DOHH2 (cell line): ENCODE results near the gene HOXA9.

Experiments
- H3F3A ChIP-seq: fragments of 200-600 bp; sonication (generic), shearing (Covaris generic); 2 replicates; pipeline ENCODE4 v1.6.0; 2016; ENCODE audit warnings: antibody characterized with exemption, mild to moderate bottlenecking; ENCODE audit not compliant: control insufficient read depth, insufficient read depth
- H3K27ac ChIP-seq: fragments of 200-600 bp; sonication (generic); 2 replicates; pipeline ENCODE4 v1.5.1; 2014; ENCODE audit warnings: low read depth, mild to moderate bottlenecking, low read length, moderate library complexity
- H3K27me3 ChIP-seq: fragments of 200-600 bp; sonication (generic); 2 replicates; pipeline ENCODE4 v1.6.1; 2014; ENCODE audit warnings: mild to moderate bottlenecking, low read length, mixed read lengths; ENCODE audit not compliant: control insufficient read depth
- H3K36me3 ChIP-seq: fragments of 200-600 bp; sonication (generic); 2 replicates; pipeline ENCODE4 v1.6.1; 2014; ENCODE audit warnings: mild to moderate bottlenecking, low read length, moderate library complexity, mixed read lengths; ENCODE audit not compliant: control insufficient read depth
- H3K4me1 ChIP-seq: fragments of 200-600 bp; sonication (generic); 2 replicates; pipeline ENCODE4 v1.6.1; 2014; ENCODE audit warnings: mild to moderate bottlenecking, low read length, mixed read lengths; ENCODE audit not compliant: control insufficient read depth
- H3K4me2 ChIP-seq: fragments of 200-600 bp; sonication (generic); 2 replicates; pipeline ENCODE4 v1.6.0; 2014; ENCODE audit warnings: mild to moderate bottlenecking, low read length, moderate library complexity
- H3K4me3 ChIP-seq: fragments of 200-600 bp; sonication (generic); 2 replicates; pipeline ENCODE4 v1.5.1; 2014; ENCODE audit warnings: mild to moderate bottlenecking, low read length, mixed read lengths
- H3K79me2 ChIP-seq: fragments of 200-600 bp; sonication (generic); 2 replicates; pipeline ENCODE4 v1.6.1; 2014; ENCODE audit warnings: mild to moderate bottlenecking, low read length, mixed read lengths; ENCODE audit not compliant: control insufficient read depth
- H3K9me2 ChIP-seq: fragments of 200-600 bp; sonication (generic); replicated peaks from 2 replicates; pipeline ENCODE4 v1.6.1; 2014; ENCODE audit warnings: mild to moderate bottlenecking, low read length, mixed read lengths; ENCODE audit not compliant: control insufficient read depth
- H3K9me3 ChIP-seq: fragments of 200-600 bp; sonication (generic); 2 replicates; pipeline ENCODE4 v1.6.1; 2014; ENCODE audit warnings: antibody characterized with exemption, low read length, mixed read lengths; ENCODE audit not compliant: control insufficient read depth, insufficient read depth
- H4K20me1 ChIP-seq: fragments of 200-600 bp; sonication (generic); 2 replicates; pipeline ENCODE4 v1.6.0; 2014; ENCODE audit warnings: low read depth, mild to moderate bottlenecking, antibody characterized with exemption, low read length, moderate library complexity; ENCODE audit not compliant: control insufficient read depth, insufficient read depth
- EZH2phosphoT487 ChIP-seq: fragments of 200-600 bp; sonication (generic); IDR thresholded peaks from 2 replicates; pipeline ENCODE4 v1.6.1; 2017; ENCODE audit warnings: borderline replicate concordance, mild to moderate bottlenecking, antibody characterized with exemption, low read length, moderate library complexity, mixed read lengths
- TF ChIP-seq, protein P1 (sequence below): fragments of 200-600 bp; sonication (generic); IDR thresholded peaks from one replicate; pipeline ENCODE4 v1.5.1; 2014; ENCODE audit warnings: antibody characterized with exemption, mild to moderate bottlenecking, low read depth, low read length; ENCODE audit not compliant: poor library complexity, severe bottlenecking

HOXA9 gene

GRCh38 chr7:27202018-27202861 is 36.9 kb upstream of the HOXA9 start:
- H3K79me2 ChIP-seq: no peaks in the 10 kb centered on the region
- peaks cover 4% of the 10 kb centered on the region; the same call in 1 of the 2 replicates for H4K20me1 ChIP-seq
- no peak overlapping the region for H3K4me3 ChIP-seq
- no peaks in the 10 kb centered on the region for H3K36me3 ChIP-seq
- peaks cover 88% of the 10 kb centered on the region for H3K27me3 ChIP-seq
- H3K4me1 ChIP-seq: peaks cover 15% of the 10 kb centered on the region
- H3K27ac ChIP-seq: no peak overlapping the region
- no peaks in the 10 kb centered on the region for H3F3A ChIP-seq
- H3K9me2 ChIP-seq: no peaks in the 10 kb centered on the region
- no peaks in the 10 kb centered on the region for H3K9me3 ChIP-seq
- TF ChIP-seq EZH2phosphoT487: no peak
- TF ChIP-seq, protein P1, sequence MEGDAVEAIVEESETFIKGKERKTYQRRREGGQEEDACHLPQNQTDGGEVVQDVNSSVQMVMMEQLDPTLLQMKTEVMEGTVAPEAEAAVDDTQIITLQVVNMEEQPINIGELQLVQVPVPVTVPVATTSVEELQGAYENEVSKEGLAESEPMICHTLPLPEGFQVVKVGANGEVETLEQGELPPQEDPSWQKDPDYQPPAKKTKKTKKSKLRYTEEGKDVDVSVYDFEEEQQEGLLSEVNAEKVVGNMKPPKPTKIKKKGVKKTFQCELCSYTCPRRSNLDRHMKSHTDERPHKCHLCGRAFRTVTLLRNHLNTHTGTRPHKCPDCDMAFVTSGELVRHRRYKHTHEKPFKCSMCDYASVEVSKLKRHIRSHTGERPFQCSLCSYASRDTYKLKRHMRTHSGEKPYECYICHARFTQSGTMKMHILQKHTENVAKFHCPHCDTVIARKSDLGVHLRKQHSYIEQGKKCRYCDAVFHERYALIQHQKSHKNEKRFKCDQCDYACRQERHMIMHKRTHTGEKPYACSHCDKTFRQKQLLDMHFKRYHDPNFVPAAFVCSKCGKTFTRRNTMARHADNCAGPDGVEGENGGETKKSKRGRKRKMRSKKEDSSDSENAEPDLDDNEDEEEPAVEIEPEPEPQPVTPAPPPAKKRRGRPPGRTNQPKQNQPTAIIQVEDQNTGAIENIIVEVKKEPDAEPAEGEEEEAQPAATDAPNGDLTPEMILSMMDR: no peak
- no peak overlapping the region for H3K4me2 ChIP-seq

- Histone ChIP-seq H3K4me1 (peaks cover 15% of the 10 kb centered on the region), H3K36me3 (no peaks in the 10 kb centered on the region), H3K4me3 (peak overlapping the region; percentile 75; the same call in 1 of the 2 replicates), H3K4me2 (peak overlapping the region; percentile 88; the same call in 1 of the 2 replicates), H3K9me3 (no peaks in the 10 kb centered on the region), H3K27me3 (peaks cover 87% of the 10 kb centered on the region), H3K79me2 (no peaks in the 10 kb centered on the region), H3K9me2 (no peaks in the 10 kb centered on the region), H3F3A (peaks cover under 1% of the 10 kb centered on the region; the same call in 1 of the 2 replicates), H3K27ac (no peak overlapping the region), H4K20me1 (peaks cover 4% of the 10 kb centered on the region; the same call in 1 of the 2 replicates)
- TF ChIP-seq, protein P1: no peak
- TF ChIP-seq EZH2phosphoT487: no peak
These were observed 36.3 kb upstream of the HOXA9 start for GRCh38 chr7:27201580-27202017.

DNA sequence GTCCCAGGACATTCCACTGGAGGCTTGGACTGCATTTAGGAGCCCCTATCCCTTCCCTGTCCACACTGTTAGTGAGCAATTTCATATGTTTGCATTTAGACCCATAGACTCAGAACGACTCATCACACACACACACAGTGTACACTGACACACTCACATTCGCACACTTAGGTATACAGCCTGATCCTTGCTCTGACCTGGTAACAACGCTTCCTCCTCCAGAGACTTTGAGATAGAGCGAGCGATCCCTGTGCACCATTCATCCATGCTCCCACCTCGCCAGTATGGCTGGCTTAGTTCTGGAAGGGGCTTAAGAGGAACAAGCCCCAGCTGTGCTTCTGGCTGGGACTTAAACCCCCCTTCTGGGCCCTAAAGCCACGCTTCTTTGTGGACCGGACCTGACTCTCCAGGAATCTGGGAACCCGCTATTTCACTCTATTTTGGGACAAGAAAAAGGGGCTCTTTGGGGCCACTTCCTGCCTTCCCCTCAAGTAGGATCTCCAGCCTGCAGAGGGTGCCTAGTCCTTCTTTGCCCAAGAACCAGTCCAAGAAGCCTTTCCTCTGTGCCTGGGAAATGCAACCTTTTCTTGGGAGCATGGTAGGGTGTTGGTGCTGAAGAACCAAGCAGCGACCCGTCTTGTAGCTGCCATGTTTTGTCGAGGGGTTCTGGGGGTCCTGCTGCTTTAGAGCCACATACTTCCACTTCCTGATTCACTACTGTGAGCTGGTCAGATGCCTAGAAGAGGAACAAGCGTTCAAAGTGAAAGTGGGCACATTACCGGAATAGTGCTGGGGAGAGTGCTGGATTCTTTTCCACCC is 35.6 kb upstream of the HOXA9 start:
- Histone ChIP-seq H3K36me3 (no peaks in the 10 kb centered on the region), H3K27me3 (peaks cover 85% of the 10 kb centered on the region), H3K4me1 (peaks cover 18% of the 10 kb centered on the region), H3K4me3 (peak overlapping the region; percentile 75), H3K4me2 (peak overlapping the region; percentile 88), H3K9me2 (no peaks in the 10 kb centered on the region), H3K27ac (no peak overlapping the region), H3K9me3 (no peaks in the 10 kb centered on the region), H3F3A (peaks cover 2% of the 10 kb centered on the region; the same call in 1 of the 2 replicates), H3K79me2 (no peaks in the 10 kb centered on the region), H4K20me1 (peaks cover 4% of the 10 kb centered on the region; the same call in 1 of the 2 replicates)
- no peak; the same call in 1 of the 2 replicates for TF ChIP-seq EZH2phosphoT487
- TF ChIP-seq, protein P1: no peak
